HCT116 (cell line): ENCODE data around the gene PPP2R1B. TPM values are rescaled to one million over a fixed set of nuclear protein-coding genes. Genes with fewer than 3 reads are reported as not detected.

ENCODE experiments used
- ATAC-seq: fragments of 200-7000 bp; cut with Tn5 transposase; 2 replicates; pipeline ENCODE4 v1.9.1; 2020; ENCODE audit warnings: mild to moderate bottlenecking, moderate library complexity
- BruUV-seq: library from RNA; stranded (reverse); fragments of 400-500 nt; replicated peaks from 2 replicates; lab custom pipeline; 2021; lab: Mats Ljungman, UMichigan
- CTCF ChIA-PET: fragments of 300-600 bp; sonication (Branson Sonifier 250); formaldehyde crosslinking; loops from one replicate; lab custom pipeline; 2021; ENCODE audit warnings: antibody characterized with exemption; lab: Charles Lee
- POLR2A ChIA-PET: fragments of 300-600, 350-600 bp; sonication (Branson Sonifier 250); formaldehyde crosslinking; loops from one replicate; lab custom pipeline; 2021; ENCODE audit warnings: antibody characterized with exemption; lab: Charles Lee
- RAD21 ChIA-PET, 2 experiments: fragments of 300-600 bp; sonication (Branson Sonifier 250); formaldehyde crosslinking; loops; one replicate each; lab custom pipeline; 2023; ENCODE audit warnings: low total read pairs in 2 of 2; ENCODE audit not compliant: uncharacterized antibody in 2 of 2, unreplicated experiment in 2 of 2, low non-redundant PET in 1 of 2; lab: Charles Lee
- DNase-seq: peaks from one replicate; pipeline ENCODE4 v3.0.0-alpha.2; 2010; ENCODE audit warnings: low read depth, low spot score
- H2AFZ ChIP-seq: fragments of 200-600 bp; shearing (Covaris generic), sonication (generic); 2 replicates; pipeline ENCODE4 v1.6.1; 2017; ENCODE audit warnings: low read depth, mixed run types, mixed read lengths, antibody characterized with exemption, low read length; ENCODE audit not compliant: poor library complexity, severe bottlenecking
- H3K27ac ChIP-seq: 2 replicates; pipeline ENCODE4 v1.5.1; 2012; ENCODE audit warnings: low read depth, low read length
- H3K27me3 ChIP-seq: fragments of 200-600 bp; sonication (generic); 2 replicates; pipeline ENCODE4 v1.6.1; 2016; ENCODE audit warnings: mixed run types, low read length, mixed read lengths; ENCODE audit not compliant: insufficient read depth
- H3K36me3 ChIP-seq, 2 experiments: fragments of 200-500 bp in 1 of 2; fragments of 200-600 bp in 1 of 2; sonication (Bioruptor generic) in 1 of 2; sonication (generic) in 1 of 2; 2 replicates each; pipeline versions ENCODE4 v1.5.1 to v1.6.1; 2014 to 2016; ENCODE audit warnings: low read length in 2 of 2, inconsistent platforms in 1 of 2, mixed read lengths in 1 of 2, mixed run types in 1 of 2; ENCODE audit not compliant: insufficient read depth in 2 of 2, control insufficient read depth in 1 of 2
- H3K4me1 ChIP-seq, 2 experiments: fragments of 200-600 bp in 1 of 2; sonication (generic) in 1 of 2; 2 replicates each; pipeline versions ENCODE4 v1.5.1 to v1.6.1; 2012 to 2017; ENCODE audit warnings: low read length in 2 of 2, inconsistent platforms in 1 of 2, mild to moderate bottlenecking in 1 of 2, mixed read lengths in 1 of 2, mixed run types in 1 of 2, moderate library complexity in 1 of 2; ENCODE audit not compliant: insufficient read depth in 2 of 2, control insufficient read depth in 1 of 2
- H3K4me2 ChIP-seq: fragments of 200-600 bp; sonication (generic); 2 replicates; pipeline ENCODE4 v1.6.1; 2017; ENCODE audit warnings: mixed run types, low read length, mixed read lengths
- H3K4me3 ChIP-seq, 2 experiments: fragments of 200-600 bp in 1 of 2; sonication (generic) in 1 of 2; replicated peaks in 1 of 2; 2 replicates each; pipeline ENCODE4 v1.5.1; 2011 to 2016; ENCODE audit warnings: low read length in 2 of 2, control low read depth in 1 of 2, low read depth in 1 of 2, mild to moderate bottlenecking in 1 of 2, mixed read lengths in 1 of 2, mixed run types in 1 of 2
- H3K79me2 ChIP-seq: fragments of 200-600 bp; sonication (generic); 2 replicates; pipeline ENCODE4 v1.6.1; 2017; ENCODE audit warnings: mild to moderate bottlenecking, mixed run types, low read length, moderate library complexity, mixed read lengths; ENCODE audit not compliant: insufficient read depth
- H3K9ac ChIP-seq: fragments of 200-600 bp; sonication (generic); 2 replicates; pipeline ENCODE4 v1.6.1; 2016; ENCODE audit warnings: low read length, mixed read lengths
- H3K9me2 ChIP-seq: fragments of 200-600 bp; sonication (generic), shearing (Covaris generic); 2 replicates; pipeline ENCODE4 v1.6.1; 2017; ENCODE audit warnings: mixed run types, mild to moderate bottlenecking, moderate library complexity; ENCODE audit not compliant: insufficient read depth
- H3K9me3 ChIP-seq, 2 experiments: fragments of 200-500 bp in 1 of 2; fragments of 200-600 bp in 1 of 2; sonication (Bioruptor generic) in 1 of 2; sonication (generic) in 1 of 2; 2 replicates each; pipeline ENCODE4 v1.6.1; 2014 to 2017; ENCODE audit warnings: low read length in 2 of 2, mixed read lengths in 2 of 2, inconsistent platforms in 1 of 2, low read depth in 1 of 2, mild to moderate bottlenecking in 1 of 2, mixed run types in 1 of 2, moderate library complexity in 1 of 2; ENCODE audit not compliant: control insufficient read depth in 1 of 2, insufficient read depth in 1 of 2
- H4K20me1 ChIP-seq: fragments of 200-600 bp; sonication (generic), shearing (Covaris generic); 2 replicates; pipeline ENCODE4 v1.6.1; 2017; ENCODE audit warnings: mixed run types, mild to moderate bottlenecking, moderate library complexity; ENCODE audit not compliant: insufficient read depth
- CEBPB ChIP-seq: IDR thresholded peaks from 2 replicates; pipeline ENCODE4 v1.6.1; 2012; ENCODE audit warnings: low read depth
- CTCF ChIP-seq, 3 experiments: fragments of 200-600 bp in 1 of 3; sonication (generic) in 1 of 3; IDR thresholded peaks in 2 of 3; conservative IDR thresholded peaks in 1 of 3; 2 replicates each; pipeline ENCODE4 v1.5.1; 2012 to 2017; ENCODE audit warnings: low read depth in 2 of 3, low read length in 2 of 3, antibody characterized with exemption in 1 of 3, borderline replicate concordance in 1 of 3, control low read depth in 1 of 3, mild to moderate bottlenecking in 1 of 3, mixed read lengths in 1 of 3, mixed run types in 1 of 3, moderate library complexity in 1 of 3; ENCODE audit not compliant: insufficient read depth in 1 of 3
- ELF1 ChIP-seq: IDR thresholded peaks from 2 replicates; pipeline ENCODE4 v1.6.1; 2012; ENCODE audit warnings: low read depth, borderline replicate concordance
- RAD21 ChIP-seq: IDR thresholded peaks from 2 replicates; pipeline ENCODE4 v1.6.1; 2012; ENCODE audit warnings: low read depth, mild to moderate bottlenecking
- SP1 ChIP-seq: IDR thresholded peaks from 2 replicates; pipeline ENCODE4 v1.6.1; 2012; ENCODE audit warnings: low read depth
- SRF ChIP-seq: IDR thresholded peaks from 2 replicates; pipeline ENCODE4 v1.6.1; 2012; ENCODE audit warnings: low read depth
- YY1 ChIP-seq: IDR thresholded peaks from 2 replicates; pipeline ENCODE4 v1.6.1; 2011; ENCODE audit warnings: low read length, low read depth, moderate library complexity, mild to moderate bottlenecking; ENCODE audit not compliant: insufficient replicate concordance; ENCODE audit errors: extremely low read depth
- ZNF274 ChIP-seq: fragments of 200-500 bp; sonication (Bioruptor generic); IDR thresholded peaks from 2 replicates; pipeline ENCODE4 v1.6.1; 2014; ENCODE audit warnings: mild to moderate bottlenecking, low read depth, low read length, inconsistent platforms
- intact Hi-C: fragments of 100-400 bp; cut with micrococcal nuclease; formaldehyde crosslinking; loops from 2 replicates; pipeline ENCODE4 v1.10.0; 2022
- total RNA-seq: library from RNA; stranded (reverse); gene quantifications from one replicate; pipeline ENCODE4 v1.2.1, GENCODE V29; 2021; ENCODE audit not compliant: unreplicated experiment
- TF ChIP-seq, protein P1 (sequence below): IDR thresholded peaks from 2 replicates; pipeline ENCODE4 v1.6.1; 2012; ENCODE audit warnings: low read depth
- TF ChIP-seq, protein P2 (sequence below): IDR thresholded peaks from 2 replicates; pipeline ENCODE4 v1.6.1; 2011; ENCODE audit warnings: mild to moderate bottlenecking, low read length, moderate library complexity; ENCODE audit not compliant: insufficient replicate concordance; ENCODE audit errors: extremely low read depth

PPP2R1B gene
- total RNA-seq, 1 experiment from 2014 or later = 24.9 TPM

DNA sequence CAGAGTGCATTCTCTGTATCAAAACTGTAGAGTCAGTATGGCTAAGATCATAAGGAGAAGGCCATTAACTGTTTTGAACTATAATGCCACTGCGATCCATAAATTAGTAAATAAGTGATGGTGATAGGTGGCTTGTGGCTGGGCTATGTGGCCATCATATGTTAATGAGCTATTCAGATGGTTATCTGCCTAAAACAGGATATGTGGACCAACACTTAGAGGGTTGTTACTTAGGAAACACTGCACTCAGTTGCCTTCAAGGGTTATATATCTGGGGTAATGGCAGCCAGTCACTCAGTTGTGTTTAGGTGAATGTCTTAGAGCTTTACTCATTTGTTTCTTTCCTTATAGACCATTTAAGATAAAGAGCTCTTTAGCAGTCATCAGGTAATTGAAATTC is 66.0 kb downstream of the PPP2R1B start:
- BruUV-seq = no TSS peak
- POLR2A ChIA-PET = no interaction called here
- intact Hi-C loops = no loop called here

More for the DNA sequence above, 66.0 kb downstream of the PPP2R1B start:
- Histone ChIP-seq H3K79me2 (no peaks in the 10 kb centered on the region), H3K4me2 (no peak overlapping the region), H3K4me1 (no peaks in the 10 kb centered on the region), H3K9ac (no peak overlapping the region), H3K27me3 (no peaks in the 10 kb centered on the region), H4K20me1 (no peaks in the 10 kb centered on the region), H3K36me3 (peaks cover 0 to 5% of the 10 kb centered on the region in 2 experiments; a peak in 1 of 4 replicates), H3K27ac (no peak overlapping the region), H3K9me2 (no peaks in the 10 kb centered on the region), H3K4me3 (no peak overlapping the region), H2AFZ (no peak overlapping the region), H3K9me3 (no peaks in the 10 kb centered on the region)
- TF ChIP-seq SRF (no peak), YY1 (no peak), RAD21 (no peak), SP1 (no peak), ELF1 (no peak), ZNF274 (no peak), CTCF (IDR thresholded peaks at IDR 0.05 in 2 of 3, conservative IDR thresholded peaks at IDR 0.05 in 1 of 3; ENCODE audit: borderline replicate concordance in 1 of 3, insufficient read depth in 1 of 3, low read depth in 2 of 3, low read length in 2 of 3) (no peak), CEBPB (no peak)
- TF ChIP-seq, protein P1, sequence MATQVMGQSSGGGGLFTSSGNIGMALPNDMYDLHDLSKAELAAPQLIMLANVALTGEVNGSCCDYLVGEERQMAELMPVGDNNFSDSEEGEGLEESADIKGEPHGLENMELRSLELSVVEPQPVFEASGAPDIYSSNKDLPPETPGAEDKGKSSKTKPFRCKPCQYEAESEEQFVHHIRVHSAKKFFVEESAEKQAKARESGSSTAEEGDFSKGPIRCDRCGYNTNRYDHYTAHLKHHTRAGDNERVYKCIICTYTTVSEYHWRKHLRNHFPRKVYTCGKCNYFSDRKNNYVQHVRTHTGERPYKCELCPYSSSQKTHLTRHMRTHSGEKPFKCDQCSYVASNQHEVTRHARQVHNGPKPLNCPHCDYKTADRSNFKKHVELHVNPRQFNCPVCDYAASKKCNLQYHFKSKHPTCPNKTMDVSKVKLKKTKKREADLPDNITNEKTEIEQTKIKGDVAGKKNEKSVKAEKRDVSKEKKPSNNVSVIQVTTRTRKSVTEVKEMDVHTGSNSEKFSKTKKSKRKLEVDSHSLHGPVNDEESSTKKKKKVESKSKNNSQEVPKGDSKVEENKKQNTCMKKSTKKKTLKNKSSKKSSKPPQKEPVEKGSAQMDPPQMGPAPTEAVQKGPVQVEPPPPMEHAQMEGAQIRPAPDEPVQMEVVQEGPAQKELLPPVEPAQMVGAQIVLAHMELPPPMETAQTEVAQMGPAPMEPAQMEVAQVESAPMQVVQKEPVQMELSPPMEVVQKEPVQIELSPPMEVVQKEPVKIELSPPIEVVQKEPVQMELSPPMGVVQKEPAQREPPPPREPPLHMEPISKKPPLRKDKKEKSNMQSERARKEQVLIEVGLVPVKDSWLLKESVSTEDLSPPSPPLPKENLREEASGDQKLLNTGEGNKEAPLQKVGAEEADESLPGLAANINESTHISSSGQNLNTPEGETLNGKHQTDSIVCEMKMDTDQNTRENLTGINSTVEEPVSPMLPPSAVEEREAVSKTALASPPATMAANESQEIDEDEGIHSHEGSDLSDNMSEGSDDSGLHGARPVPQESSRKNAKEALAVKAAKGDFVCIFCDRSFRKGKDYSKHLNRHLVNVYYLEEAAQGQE = no peak
- TF ChIP-seq, protein P2, sequence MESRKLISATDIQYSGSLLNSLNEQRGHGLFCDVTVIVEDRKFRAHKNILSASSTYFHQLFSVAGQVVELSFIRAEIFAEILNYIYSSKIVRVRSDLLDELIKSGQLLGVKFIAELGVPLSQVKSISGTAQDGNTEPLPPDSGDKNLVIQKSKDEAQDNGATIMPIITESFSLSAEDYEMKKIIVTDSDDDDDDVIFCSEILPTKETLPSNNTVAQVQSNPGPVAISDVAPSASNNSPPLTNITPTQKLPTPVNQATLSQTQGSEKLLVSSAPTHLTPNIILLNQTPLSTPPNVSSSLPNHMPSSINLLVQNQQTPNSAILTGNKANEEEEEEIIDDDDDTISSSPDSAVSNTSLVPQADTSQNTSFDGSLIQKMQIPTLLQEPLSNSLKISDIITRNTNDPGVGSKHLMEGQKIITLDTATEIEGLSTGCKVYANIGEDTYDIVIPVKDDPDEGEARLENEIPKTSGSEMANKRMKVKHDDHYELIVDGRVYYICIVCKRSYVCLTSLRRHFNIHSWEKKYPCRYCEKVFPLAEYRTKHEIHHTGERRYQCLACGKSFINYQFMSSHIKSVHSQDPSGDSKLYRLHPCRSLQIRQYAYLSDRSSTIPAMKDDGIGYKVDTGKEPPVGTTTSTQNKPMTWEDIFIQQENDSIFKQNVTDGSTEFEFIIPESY = no peak
- CTCF ChIA-PET = no interaction called here
- ATAC-seq = no peak
- RAD21 ChIA-PET = no interaction called here
- no peak for DNase-seq
